ENCODE data around the gene KCNMA1.

Gene KCNMA1

DNA sequence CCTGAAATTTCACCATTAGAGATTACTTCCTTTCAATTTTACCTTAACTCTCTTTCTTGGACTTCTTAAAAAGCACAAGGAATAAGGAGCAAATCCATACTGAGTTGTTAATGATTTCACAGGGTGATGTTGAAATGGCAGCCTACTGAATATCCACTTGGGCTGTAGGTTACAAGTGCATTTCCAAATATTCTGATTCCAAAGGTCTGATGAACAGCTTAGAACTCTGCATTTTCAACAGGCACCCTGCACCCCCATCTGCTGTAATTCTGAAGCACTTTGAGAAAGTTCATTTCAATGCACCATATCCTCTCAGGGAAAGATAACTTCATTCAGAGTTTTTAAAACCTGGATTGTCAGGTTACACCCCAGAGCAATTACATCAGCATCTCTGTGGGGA lies 368.4 kb downstream of the KCNMA1 start:
- DNase-seq (ENCODE audit: low spot score) = no peak

GRCh38 chr10:77268721-77269120 lies 368.9 kb downstream of the KCNMA1 start:
- DNase-seq (ENCODE audit: low spot score) = no peak

DNA sequence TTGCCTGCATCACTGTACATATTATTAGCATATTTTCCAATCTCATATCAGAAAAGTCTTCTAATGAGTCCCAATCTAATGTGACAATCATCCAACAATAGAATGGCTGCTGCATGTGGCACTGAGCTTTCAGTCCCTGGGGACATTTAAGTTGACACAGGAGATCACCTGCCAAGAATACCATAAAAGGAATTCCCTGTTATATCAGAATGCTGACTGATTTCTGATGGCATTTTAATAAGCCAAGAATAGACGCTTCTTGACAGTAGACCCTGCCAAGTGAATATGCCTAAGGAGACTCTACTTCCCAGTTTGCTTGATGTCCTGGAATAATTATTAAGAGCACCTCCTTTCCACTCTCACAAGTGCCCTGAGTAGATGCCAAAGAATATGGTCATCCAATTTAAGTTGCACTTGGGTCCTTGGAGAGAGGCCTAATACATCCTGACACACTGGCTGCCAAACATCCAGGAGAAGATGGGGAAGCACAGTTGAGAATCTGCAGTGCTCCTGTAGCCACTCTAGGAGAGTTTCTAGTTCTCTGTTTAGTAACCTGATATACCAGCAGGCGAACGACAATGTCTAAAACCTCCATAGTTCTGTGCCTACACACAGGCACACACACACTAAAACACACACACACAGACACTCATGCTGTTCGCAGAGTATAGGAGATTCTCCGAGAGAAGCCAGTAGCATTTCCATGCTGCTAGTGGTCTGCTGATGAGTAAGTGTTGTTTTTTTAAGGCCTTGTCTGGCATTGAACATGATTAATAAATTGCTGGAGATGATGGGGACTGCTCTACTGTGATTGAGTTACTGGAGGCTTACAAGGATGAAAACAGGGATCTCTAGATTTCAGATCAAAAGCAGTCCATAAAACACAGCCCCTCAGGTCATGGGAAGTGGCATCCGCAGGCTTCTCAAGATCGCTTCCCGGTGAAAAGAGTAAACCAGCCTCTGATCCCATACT lies 369.6 kb downstream of the KCNMA1 start:
- DNase-seq (ENCODE audit: low spot score) = no peak

GRCh38 chr10:77266242-77266641 lies 371.4 kb downstream of the KCNMA1 start:
- no peak for DNase-seq (ENCODE audit: low spot score)

DNA sequence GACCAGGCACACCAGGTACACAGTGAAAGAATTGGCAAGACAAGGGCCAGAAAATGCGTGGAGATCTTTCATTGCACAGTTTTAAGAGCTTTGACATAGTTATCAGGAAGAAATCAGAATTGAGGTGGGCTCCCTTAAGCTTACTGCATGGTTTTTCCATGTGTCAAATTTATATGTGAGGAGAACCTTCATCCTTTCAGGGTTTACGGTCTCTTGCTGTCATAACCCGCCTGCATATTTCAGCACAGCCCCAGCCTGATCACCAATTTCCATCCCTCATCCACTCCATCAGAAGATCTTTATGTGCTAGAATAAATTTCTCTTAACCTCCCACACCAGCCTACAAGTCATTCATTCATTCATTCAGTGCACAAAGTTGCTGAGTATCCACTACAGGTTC lies 373.1 kb downstream of the KCNMA1 start:
- DNase-seq (ENCODE audit: low spot score) = no peak

GRCh38 chr10:77264107-77264506 lies 373.5 kb downstream of the KCNMA1 start:
- no peak for DNase-seq (ENCODE audit: low spot score)

GRCh38 chr10:77263700-77264099 lies 373.9 kb downstream of the KCNMA1 start:
- DNase-seq (ENCODE audit: low spot score) = no peak

DNA sequence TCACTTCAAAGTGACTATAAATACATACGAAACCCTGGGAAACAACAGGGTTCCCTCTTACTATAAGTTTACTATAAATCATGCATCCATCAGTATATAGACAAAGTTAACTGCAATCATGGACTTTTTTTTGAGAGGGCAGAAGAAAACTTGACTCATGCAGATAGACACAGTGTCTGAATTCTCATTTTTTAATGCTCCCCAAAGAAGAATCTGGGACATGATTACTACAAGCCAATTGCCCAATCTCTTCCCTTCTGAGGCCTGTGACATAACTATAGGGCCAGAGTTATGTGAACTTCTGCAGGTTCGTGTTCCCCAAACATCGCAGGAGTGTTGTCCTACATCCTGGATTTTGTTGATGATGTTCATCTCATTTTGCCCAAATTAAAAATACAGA lies 376.5 kb downstream of the KCNMA1 start:
- DNase-seq (ENCODE audit: low spot score) = no peak

- DNase-seq (ENCODE audit: low spot score) = no peak
Measured at GRCh38 chr10:77259171-77259874, 378.3 kb downstream of the KCNMA1 start.

DNA sequence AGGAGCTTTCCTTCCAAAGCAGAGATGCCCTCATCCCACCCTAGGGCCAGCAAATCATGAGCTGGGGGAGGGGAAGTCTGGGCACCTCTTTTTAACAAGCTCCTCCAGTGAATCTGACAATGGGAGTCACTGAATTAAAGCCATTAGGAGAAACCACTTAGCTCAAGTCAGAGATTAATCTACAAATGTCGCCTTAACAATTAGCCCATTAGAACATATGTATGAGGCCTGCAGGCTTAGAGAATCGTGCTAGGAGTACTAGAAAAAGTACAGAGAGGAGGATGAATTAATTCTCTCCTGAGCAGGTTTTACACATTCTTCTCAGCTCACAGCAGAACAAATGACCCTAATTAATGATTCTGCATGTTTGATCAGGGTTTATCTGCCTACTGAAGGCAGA lies 381.3 kb downstream of the KCNMA1 start:
- no peak for DNase-seq (ENCODE audit: low spot score)

- DNase-seq (ENCODE audit: low spot score) = no peak
Measured at GRCh38 chr10:77253556-77254064, 384.0 kb downstream of the KCNMA1 start.

- no peak for DNase-seq (ENCODE audit: low spot score)
Measured at GRCh38 chr10:77253147-77253545, 384.5 kb downstream of the KCNMA1 start.

GRCh38 chr10:77252380-77253146 lies 385.0 kb downstream of the KCNMA1 start:
- DNase-seq (ENCODE audit: low spot score) = no peak

- peak; percentile 63 for DNase-seq (ENCODE audit: low spot score)
Measured at GRCh38 chr10:77251297-77252013, 386.2 kb downstream of the KCNMA1 start.

DNA sequence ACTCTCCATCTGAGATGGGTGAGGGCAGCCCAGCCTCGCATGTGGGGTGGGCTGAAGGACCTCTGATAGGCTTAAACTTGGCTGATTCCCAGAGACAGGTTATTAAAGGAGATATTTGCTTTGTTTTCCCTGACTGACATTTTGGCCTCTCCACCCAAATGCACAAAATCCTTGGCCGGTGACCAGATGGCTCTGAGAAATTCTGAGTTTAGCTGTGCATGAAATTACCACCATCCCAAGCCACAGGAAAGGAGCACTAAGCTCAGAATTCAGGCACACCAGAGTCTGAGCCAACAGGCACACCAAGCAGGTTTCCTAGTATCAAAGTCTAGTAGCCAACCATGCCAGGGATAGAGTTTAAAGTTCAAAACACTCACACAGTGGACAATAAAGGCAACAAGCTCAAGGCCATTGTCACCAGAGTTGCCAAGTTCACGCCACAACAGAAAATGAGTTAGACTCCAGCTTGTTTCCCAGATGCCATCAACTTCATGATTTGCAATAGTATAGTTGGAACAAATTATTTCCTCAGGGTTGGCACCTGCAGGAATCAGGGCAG lies 387.6 kb downstream of the KCNMA1 start:
- DNase-seq (ENCODE audit: low spot score) = no peak

DNA sequence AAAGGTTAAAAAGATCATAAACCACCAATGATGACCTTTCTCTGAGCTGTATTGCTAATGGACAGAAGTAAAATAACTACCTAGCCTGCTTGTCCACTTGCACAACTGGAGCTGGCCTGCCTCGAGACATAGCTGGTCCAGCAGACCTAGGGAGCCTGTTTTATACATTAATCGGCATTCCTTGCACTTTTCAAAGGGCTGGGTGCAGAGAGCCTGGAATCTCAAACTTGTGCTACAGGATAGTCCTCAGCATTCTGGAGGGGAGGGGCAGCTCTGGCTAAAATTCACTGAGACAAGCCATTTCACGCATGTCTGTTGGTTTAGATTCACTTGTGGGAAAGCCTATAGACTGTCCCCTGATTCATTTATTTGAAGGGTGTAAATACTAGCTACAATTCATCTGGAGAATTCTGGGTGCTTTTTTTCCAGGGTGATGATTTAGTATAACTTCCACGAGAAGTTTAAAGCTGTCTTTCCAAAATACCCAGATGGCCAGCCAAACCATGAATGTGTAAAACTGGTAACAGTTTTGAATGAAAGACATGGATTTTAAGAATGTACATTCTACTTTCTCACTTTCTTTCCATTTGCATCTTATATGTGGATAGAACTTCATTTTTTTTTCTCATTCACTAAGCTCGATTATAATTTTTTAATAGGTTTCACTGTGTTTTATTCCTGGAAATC lies 389.4 kb downstream of the KCNMA1 start:
- no peak for DNase-seq (ENCODE audit: low spot score)

DNA sequence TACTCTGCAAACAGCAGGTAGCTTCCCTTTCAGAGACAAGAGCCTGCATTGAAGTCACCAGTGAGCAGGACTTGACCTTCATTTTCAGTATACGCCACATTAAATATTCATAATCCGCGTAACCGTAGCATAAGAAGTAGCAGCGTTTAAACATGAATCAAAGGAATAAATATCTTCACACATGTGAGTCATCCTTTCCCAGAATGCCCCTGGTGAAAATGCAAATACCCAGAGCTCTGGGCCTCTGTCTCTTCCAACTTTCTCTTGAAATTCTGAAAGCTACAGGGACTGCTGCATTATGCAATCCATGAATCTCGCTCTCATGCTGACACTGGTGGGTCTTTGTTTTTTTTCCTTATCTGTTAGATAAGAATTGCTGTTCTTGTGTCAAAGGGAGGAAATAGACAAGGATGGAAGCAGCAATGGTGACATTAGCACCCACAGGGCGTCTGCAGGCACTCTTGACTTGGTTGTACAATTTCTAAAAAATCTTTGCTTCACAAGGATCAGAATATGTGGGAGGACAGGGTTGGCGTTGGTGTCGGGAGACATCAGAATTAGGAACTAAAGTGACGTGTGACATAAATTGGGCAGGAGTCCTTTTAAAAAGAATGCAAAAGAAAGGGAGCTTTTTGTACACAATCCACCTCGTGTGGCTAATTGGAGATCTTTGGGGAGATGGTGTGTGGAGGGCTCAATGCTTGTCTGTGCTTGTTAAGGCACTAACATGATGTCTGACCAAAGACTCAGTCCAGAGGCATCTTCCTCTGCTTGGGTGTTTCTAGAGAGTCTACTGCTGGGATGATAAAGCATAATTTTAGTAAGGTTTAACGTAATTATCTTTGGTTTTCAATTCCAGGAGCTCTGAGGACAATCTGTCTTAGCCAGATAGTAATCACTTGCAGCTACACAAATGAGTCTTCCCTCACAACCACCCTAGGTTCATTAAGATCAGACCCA lies 390.3 kb downstream of the KCNMA1 start:
- no peak for DNase-seq (ENCODE audit: low spot score)

- DNase-seq (ENCODE audit: low spot score) = no peak
Measured at GRCh38 chr10:77245953-77246352, 391.7 kb downstream of the KCNMA1 start.

DNA sequence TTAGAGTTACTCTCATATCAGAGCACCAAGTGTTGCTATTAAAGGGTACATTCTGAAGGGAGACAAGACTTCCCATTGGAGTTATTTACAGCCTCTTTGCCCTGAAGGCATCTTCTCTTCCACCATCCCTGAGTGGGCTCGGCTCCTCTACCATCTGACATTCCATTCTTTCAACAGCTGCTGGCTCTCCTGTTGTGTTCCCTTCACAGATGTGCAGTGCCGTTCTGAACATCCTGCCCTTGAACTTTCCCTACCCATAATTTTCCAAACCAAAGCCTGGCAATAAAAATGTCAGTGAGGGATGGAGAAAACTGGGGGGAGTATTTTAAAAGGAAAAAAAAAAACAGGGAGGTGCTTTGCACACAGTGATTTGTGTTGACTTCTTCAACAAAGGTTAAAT lies 392.9 kb downstream of the KCNMA1 start:
- DNase-seq (ENCODE audit: low spot score) = no peak
